NCI-H2227 treated with DMSO at 0.1 percent for 48 hours (cell line): ENCODE results near the gene CCDC57.
"Not testable (repeated sequence)": the region's sequence is repeated elsewhere in the genome, so short reads cannot be mapped to it uniquely, and the experiment has no call there.

Source experiments
- DNase-seq: peaks from one replicate; lab custom pipeline; 2025; lab: John Stamatoyannopoulos, UW

Gene CCDC57

DNA sequence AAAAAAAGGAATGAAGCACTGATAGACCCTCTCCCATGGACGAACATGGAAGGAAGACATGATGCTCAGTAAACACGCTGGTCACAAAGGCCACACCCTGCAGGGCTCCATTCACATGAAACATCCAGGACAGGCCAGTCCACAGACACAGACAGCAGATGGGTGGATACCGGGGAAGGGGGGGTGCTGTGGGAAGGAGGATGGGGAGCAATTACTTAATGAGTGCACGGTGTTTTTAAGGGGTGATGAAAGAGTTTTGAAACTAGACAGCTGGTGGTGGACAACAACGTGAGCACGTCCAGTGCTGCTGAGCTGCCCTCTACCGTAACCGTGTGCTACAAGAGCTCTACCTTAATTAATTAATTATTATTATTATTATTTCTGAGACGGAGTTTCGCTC lies 10.2 kb upstream of the CCDC57 start:
- no peak for DNase-seq

- DNase-seq = no peak
These were observed 8.8 kb upstream of the CCDC57 start for GRCh38 chr17:82221341-82221902.

DNA sequence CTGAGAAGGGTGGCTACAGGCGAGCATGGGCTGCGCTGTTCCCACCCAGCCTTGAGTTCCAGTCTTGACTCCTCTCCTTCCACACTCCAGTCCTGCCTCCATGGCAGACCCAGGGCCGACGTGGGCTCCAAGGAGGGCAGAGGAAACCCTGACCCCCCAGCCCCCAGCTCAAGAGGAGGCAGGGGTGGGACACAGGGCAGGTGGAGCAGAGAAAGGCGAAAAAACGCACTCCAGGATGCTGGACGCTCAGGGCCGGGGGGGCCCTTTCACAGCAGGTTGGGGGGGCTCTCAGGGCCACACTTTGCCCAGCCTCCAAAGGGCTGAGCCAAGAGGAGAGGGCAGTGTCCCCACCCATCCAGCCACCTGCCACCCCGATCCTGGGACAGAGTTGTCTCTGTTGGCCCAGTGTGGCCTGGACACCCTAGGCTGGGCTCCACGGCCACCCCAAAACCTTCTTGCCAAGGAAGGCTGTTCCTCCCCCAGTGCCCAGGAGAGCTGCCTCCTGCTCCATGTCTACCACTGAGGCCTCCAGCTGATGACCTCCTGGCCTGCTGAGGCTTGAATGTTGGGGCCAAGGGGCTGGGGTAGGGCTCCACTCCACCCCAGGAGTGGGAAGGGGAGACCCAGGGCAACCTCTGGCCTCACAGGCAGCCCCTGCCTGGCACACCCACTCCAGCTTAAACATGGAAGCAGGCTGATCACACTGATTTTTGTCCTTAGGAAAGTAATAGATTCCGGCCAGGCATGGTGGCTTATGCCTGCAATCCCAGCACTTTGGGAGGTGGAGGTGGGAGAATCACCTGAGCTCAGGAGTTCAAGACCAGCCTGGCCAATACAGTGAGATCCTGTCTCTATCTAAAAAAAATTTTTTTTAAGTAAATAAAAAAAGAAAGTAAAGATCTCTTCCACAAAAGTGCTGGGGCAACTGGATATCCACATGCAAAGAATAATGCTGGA lies 7.4 kb upstream of the CCDC57 start:
- no peak for DNase-seq

GRCh38 chr17:82219083-82219482 lies 6.4 kb upstream of the CCDC57 start:
- no peak for DNase-seq

DNA sequence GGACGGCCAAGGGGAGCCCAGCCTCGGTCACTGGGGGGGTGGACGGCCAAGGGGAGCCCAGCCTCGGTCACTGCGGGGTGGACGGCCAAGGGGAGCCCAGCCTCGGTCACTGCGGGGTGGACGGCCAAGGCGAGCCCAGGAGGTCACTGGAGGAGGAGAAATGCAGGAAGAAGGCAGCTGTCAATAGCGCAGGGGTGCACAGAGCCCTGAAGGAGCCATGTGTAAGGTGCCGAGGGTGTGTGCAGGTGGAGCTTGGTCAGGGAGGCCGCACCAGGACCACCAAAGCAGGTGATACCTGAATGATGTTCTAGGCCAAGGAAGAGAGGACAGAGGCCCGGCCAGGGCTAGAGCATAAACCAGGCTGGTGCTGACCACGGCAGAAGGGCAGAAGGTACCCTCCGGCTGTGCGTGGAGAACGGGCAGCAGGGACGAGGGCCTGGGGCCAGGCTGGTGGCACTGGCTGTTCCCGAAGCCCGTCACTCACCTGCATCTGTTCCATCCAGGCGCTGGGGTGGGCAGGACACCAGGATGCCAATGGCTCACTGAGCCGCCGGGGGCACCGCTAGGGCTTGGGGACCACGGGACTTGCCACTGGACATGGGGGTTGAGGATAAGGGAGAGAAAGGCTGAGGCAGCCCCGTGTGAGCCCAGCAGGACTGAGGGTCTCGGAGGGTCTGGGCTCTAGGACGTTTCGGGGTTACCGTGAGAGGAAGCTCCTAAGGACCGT lies 5.9 kb upstream of the CCDC57 start:
- DNase-seq = no peak

DNA sequence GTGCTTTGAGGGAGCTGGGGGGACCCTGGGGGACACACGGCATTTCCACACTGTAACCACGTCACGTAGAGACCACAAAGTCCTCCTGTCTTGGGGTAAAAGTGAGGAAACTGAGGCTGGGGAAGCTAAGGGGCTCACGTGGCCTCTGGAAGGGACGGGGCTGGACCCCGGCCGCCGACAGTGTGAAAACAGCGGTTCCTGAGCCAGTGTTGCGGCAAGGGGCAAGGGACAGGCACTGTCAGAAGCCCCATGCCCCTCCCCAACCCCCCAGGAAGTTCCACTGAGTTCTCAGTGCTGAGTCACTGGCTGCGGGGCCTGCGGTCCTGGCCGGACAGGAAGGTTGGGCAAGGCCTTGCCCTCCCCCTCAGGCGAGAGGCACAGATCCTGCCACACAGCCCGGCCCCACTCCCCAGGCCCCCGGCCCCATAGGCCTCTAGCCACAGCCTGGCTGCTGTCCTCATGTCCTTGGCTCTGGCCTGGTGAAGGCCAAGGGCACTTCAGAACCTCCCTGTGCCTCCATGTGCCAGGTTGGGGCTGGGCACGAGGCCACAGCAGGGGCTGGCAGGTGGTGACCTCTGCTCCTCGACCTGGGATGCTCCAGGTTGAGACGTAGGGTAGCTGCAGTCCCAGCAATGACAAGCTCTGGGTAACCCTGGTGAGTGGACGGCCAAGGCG lies 5.0 kb upstream of the CCDC57 start:
- DNase-seq = no peak

DNA sequence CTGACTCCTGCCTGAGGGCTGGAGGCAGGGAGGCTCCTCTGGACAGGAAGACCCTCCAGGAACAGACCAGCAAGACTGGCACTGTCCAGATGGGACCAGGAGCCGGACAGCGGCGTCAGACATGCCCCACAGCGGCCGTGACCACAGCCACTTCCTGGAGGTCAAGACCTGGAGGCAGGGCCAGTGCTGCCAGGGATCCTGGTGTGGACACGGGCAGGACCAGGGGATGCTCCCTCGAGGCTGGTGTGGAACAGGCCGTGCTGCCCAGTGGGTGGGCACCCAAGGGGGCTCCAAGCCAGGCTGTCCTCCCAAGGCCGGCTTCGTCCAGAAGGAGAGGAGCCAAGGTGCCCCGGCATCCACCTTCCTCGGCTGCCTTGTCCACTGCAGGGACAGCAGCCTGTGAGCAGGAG lies 4.5 kb upstream of the CCDC57 start:
- DNase-seq = no peak

DNA sequence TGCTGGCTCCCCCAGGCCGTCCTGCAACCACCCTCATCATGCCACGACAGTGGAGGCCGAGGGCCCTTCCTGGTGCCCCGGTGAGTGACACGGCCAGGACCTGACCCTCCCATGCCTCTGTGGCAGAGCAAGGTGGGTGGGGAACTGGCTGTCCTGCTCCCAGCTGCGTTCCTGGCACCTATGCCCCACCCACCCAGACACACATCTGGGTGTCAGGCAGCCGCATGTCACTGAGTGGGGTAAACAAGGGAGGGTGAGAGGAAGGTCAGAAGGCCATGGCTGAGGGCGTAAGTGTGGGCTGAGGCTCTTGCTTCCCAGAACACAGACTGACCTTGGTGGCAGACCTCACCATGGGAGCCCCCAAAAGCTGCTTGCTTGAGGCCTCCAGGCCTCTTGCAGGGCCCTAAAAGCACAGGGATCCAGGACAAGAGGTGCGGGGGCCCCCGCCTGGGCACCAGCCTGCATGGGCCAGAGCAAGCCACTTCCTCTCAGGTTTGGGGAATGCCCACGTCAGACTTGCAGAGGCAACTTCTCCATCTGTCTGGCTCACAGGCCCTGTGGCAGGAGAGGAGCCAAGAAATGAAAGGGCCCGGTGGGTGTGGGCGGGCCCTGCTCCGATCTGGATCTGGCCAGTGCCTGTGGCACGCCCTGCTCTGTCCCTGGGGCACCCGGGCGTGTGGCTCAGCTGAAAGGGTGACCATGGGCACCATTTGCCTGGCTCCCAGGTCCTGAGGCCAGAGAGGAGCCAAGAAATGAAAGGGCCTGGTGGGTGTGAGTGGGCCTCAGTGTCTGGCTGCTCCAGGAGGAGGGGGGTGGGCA lies 3.9 kb upstream of the CCDC57 start:
- DNase-seq = no peak

- DNase-seq = no peak
These were observed 3.3 kb upstream of the CCDC57 start for GRCh38 chr17:82215972-82216300.

DNA sequence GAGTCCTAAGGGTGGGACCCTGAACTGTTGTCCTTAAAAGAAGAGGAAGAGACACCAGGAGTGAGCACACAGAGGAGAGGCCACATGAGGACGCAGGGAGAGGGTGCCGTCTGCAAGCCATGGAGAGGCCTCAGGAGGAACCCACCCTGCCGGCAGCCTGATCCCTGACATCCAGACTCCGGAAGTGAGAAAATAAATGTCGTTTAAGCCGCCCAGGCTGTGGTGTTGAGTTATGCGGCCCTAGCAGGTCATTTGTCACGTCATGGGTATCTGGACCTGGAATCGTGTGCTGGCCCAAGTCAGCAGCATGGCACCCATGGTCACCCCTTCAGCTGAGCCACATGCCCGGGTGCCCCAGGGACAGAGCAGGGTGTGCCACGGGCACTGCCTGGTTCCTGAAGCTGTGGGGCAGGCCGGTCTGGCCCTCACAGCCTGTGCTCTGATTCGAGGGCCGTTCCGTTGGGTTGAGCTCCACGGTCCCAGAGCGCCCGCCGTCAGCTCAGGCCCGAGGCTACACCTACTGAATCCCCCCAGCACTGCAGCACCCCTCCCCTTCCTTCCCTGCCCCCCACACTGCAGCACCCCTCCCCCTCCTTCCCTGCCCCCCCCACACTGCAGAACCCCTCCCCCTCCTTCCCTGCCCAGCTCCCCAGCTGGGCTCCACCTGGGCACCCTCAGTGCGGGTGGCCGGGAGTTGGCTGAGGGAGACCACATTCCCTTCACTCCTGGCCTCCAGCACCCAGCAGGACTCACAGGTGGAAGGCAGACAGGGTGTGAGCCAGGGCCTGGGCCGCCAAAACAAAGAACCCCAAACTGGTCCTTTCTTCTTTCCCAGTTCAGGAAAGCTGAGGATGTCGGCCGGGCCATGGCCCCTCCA lies 2.7 kb upstream of the CCDC57 start:
- DNase-seq = no peak

GRCh38 chr17:82214012-82214628 lies 1.5 kb upstream of the CCDC57 start:
- no peak for DNase-seq

GRCh38 chr17:82213251-82214011 lies 789 bp upstream of the CCDC57 start:
- DNase-seq = peak; percentile 22

- not testable (repeated sequence) for DNase-seq
These were observed 2.0 kb downstream of the CCDC57 start for GRCh38 chr17:82210655-82211054.

GRCh38 chr17:82205720-82206508 lies 6.7 kb downstream of the CCDC57 start:
- DNase-seq = peak; percentile 65

DNA sequence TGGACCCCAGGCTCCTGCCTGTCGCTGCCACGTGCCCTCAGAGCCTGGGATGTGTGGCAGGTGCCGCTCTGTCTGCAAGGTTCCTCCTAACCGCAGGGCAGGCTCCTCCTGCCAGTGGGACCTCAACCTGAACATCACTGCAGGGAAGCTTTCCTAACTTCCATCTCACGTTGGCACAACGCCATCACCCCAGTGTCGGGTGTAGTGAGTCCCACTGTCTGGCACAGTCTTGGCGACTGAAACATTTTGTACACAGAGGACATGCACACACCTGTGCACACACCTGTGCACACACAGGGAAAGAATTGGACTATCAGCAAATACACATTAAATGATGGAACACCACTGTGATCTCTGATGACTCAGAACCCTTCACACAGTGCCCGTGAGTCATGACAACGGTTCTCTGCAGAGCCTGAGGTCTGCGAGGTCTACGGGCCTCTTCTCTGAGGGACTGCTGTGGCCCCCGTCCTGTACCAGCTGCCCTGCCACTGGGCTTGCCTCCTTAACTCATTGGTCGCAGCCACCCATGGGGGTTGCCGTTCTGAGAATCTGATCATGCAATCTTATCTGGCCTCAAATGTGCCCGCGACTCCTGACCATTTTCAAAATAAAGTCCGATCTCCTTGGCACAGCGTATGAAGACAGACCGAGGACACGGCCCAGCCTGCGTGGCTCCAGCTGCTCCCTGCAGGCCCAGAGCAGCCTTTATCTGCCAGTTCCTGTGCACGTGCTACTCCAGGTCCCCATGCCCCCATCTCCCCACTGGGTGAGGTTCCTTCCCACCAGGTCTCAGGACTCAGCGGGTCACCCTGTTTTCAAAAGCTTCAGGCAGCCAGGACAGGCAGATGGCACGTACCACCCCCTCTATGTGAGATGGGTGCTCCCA lies 7.6 kb downstream of the CCDC57 start:
- DNase-seq = no peak

GRCh38 chr17:82203920-82204319 lies 8.7 kb downstream of the CCDC57 start:
- DNase-seq = no peak

DNA sequence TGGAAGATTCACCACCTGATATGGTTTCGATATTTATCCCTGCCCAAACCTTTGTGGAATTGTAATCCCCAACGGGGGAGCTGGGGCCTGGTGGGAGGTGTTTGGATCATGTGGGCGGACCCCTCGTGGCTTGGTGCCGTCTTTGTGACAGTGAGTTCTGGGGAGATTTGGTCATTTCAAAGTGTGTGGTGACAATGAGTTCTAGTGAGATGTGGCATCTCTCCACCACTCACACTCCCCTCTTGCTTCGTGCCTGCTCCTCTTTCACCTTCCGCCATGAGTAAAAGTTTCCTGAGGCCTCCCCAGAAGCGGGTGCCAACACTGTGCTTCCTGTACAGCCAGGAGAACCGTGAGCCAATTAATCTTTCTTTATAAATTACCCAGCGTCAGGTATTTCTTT lies 9.7 kb downstream of the CCDC57 start:
- DNase-seq = no peak
